Mesenteric fat pad (tissue), 1 donor: ENCODE data around the gene PSMA6. TPM values are rescaled to one million over a fixed set of nuclear protein-coding genes. Genes with fewer than 3 reads are reported as not detected.
"Not testable (repeated sequence)": the region's sequence is repeated elsewhere in the genome, so short reads cannot be mapped to it uniquely, and the experiment has no call there.

Experiments
- DNase-seq: peaks from one replicate; pipeline ENCODE4 v3.0.0-alpha.2; 2020; ENCODE audit warnings: low spot score
- total RNA-seq: library from RNA; stranded (reverse); fragmentation: NEBNext Ultra II Directional; extraction: Animal tissue kit (Norgen Biotek cat#: 25700); gene quantifications from one replicate; pipeline ENCODE4 v1.2.1, GENCODE V29; 2021
- donor health status: DM: yes; HTN: yes; CAD: no.

PSMA6 gene
- total RNA-seq, 1 donor from 2014 or later = 200 TPM

DNA sequence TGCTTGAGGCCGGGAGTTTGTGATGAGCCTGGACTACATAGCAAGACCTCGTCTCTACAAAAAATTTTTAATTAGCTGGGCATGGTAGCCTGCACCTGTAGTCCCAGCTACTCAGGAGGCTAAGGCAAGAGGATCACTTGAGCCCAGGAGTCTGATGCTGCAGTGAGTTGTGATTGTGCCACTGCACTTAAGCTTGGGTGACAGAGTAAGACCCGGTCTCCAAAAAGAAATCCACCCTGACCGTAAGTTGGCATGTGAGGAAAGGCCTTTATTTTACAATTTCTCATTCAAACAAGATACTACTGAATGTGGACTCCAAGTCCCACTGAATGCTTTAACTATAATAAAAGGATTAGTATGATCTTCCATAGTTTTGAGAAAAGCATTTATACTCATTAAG lies 27.3 kb downstream of the PSMA6 start:
- no peak for DNase-seq

DNA sequence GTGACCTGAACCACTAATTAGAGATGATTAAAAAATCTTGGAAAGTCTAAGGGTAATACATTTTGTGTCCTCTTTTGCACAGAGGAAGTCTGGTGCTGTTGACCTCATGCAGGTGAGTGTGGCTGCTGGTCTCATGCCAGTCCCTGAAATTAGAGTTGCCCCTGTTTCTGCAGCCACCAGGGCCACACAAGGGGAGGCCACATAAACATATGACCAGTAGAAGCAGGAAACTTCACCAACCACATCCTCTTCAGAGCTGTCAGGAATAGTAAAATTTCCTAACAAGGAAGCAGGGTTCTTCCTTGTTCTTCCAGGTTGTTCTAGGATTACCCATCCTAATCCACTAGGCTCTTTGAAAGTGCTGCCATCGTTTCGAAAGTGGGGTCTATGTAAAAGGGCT lies 28.3 kb downstream of the PSMA6 start:
- DNase-seq = no peak

DNA sequence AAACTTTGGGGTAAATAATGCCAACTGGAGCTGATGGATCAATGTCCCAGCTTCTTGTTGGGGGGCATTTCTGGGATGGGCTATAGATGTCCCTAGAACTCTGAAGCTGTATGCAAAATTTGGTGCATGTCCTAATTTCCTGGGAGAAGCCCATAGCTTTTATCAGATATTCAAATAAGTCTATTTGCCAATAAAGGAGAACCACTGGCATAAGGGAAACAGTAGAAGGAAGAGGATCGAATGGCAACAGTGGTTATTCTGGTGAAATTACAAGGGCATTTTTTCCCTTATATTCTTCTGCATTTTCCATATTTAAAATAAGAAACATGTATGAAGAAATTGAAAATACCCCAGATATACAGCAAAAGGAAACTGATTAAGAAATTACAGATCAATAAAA lies 34.2 kb downstream of the PSMA6 start:
- DNase-seq = no peak

DNA sequence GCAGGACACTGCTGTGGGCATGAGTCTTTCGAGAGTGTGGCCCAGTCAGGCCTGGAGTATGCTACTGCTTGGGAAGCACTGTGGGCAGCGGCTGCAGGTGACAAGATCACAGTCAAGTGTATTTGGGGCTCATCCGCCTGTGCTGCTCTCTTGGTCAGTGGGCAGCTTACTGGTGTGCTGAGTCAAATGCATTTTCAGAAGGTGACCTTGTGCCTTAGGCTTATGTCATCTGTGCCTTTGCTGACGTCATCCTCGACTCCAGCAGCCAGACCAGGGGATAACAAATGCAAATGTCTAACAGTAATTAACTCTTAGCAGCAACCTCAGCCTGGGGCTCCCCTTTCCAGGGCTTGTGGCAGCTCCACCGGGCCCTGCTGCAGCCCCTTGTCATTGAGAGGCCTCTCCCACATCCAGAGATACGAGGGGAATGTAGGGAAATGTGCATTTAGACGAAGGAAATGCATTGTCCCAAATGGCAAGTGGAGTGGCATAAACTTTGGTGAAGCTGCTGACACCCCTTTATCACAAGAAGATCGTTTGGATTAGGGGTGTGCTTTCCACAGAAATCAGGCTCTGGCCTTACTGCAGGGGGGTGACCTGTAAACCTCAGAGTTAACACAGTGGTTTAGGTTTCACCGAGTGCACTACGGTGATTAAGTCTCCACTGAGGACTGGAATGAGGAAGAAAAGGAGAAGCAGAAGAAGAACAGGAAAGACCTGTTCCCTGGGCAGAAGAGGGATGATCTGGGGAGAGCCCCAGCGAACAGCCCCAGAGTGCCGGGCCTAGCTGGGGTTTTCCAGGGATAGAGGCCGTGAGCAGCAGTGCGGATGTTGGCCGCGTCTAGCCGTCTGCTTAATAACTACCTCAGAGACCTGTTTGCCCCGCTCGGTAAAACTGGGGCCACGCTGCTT lies 39.7 kb downstream of the PSMA6 start:
- peak; percentile 79 for DNase-seq

DNA sequence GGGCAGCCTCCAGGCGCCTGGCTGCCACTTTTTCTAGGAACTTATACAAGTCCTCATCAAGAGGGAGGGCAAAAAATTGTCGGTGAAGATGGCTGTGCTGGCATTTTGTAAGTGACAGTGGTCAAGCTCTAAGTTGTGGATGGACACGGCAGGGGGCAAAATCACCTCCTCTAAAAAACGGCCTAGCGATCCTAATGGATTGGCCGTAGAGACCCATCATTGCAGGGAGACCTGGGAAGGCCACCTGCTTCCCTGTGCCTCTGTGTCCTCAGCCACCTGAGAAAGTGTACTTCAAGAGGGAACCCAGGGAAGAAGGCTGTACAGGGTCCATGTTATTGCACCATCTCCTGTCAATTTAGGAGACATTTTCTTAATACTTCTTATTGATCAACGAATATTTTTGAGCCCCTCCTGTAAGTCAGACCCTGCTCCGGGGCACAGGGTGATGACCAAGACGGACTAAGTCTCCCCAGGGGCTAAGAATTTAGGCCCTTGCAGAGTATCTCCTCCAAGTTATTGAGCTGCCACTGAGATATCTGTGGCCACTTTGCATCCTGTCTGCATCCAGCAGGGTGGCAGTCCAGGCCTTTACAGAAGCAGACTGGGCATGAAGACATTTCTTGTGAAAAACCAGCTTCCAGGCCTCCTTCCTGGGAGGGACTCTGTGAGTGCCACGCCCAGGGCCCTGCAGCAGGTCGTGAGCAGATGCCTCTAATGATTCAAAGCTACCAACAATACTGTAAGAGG lies 40.5 kb downstream of the PSMA6 start:
- DNase-seq = peak; percentile 65

DNA sequence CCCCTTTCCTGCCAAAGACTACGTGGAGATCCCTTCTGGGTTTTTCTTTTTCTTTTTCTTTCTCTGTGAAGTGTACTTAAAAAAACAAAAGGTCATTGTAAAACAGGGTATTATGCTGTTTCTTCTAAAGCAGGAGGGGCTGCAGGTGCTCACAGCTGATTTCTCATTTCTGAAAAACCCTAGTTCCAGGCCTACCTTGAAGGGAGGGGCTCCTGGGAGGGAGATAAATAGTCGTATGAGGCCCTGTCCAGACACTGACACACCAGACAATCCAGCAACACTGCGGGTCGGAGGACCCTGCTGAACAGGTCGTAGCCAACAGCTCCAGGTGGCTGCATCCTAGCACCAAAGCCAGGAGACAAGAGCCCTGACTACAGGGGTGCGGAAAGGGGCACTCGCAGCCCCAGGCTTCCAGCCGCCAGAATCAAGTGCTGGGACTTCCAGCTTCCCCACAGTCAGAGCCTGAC lies 41.1 kb downstream of the PSMA6 start:
- peak; percentile 24 for DNase-seq

DNA sequence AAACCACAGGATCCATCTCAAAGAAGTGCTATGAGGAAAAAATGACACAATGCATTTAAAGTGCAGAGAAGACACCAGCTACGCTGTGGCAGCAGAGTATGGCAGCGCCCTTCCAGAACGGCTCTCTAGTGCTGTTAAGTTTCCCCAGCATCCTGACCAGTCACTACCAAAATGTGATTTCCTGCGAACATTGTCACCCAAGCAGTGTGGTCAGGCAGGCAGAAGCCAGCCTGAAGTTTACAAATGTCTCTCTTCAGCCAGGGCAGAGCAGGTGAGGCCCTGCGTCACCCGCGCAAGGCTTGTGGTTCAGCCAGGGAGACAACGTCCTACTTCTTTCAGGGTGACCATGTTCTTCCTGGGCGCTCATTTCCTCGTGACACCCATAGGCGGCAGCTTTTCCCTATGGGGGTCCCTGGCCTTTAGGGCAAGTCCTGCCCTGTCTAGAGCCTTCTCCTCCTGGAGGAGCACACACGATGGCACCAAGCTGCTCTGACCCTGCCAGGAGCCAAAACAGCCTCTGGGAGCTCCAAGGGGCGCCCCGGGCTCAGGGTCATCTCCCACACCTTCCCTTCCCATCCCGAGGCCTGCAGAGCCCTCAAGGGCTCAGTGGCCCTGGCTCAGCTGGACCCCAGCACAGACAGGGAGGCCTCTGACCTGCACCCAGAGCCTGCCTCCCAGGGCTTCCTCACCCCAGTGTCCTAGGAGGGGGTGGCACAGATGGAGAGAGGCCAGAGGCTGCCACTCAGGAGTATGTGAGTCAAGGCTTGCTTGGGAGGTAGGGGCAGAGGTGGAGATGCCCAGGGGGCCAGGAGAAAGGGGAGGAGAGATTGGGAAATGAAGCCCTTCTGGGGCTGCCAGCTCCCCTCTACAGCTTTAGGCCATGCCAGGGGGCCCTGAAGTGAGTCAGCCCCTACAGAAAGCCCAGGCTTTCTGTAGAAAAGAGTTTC lies 41.9 kb downstream of the PSMA6 start:
- DNase-seq = peak; percentile 84

DNA sequence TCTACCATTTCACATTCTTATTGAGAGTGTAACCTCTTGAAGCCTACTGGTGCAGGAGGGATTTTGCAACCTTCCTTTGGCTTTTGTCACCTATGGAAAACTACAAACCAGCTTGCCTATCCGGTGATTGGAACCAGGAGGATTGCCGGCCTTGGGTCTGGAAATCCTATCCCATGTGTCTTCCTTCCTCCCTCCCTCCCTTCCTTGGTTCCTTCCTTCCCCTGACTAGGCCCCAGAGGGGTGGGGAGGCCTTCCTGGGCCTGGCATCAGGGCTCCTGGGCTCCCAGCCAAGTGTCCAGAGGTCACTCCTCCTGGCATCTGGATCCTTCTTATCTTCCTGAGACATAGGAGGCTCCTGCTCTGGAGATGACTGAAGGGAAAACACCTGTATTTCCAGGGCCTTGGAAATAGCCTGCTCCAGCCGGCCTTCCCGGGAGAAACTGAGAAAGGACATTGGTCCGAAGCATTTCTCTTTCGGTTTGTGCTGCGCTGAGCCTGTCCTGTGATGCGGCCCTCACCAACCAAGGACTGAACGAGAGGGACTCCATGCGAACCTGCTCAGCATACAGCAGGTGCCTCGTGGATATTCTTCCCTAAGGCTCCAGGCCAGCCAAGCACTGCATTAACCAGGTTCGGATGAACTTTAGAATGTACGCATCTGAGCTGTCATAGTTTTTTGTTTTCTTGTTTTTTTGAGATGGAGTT lies 43.4 kb downstream of the PSMA6 start:
- DNase-seq = peak; percentile 84

DNA sequence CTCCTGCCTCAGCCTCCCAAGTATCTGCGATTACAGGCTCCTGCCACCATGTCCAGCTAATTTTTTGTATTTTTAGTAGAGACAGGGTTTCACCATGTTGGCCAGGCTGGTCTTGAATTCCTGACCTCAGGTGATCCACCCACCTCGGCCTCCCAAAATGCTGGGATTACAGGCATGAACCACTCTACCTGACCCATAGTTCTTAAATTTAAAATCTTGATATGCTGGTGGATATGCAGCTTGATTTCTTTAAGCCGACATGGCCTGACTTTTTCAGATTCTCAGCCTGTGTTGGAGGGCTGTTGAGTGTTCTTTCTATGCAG lies 44.0 kb downstream of the PSMA6 start:
- DNase-seq = not testable (repeated sequence)

DNA sequence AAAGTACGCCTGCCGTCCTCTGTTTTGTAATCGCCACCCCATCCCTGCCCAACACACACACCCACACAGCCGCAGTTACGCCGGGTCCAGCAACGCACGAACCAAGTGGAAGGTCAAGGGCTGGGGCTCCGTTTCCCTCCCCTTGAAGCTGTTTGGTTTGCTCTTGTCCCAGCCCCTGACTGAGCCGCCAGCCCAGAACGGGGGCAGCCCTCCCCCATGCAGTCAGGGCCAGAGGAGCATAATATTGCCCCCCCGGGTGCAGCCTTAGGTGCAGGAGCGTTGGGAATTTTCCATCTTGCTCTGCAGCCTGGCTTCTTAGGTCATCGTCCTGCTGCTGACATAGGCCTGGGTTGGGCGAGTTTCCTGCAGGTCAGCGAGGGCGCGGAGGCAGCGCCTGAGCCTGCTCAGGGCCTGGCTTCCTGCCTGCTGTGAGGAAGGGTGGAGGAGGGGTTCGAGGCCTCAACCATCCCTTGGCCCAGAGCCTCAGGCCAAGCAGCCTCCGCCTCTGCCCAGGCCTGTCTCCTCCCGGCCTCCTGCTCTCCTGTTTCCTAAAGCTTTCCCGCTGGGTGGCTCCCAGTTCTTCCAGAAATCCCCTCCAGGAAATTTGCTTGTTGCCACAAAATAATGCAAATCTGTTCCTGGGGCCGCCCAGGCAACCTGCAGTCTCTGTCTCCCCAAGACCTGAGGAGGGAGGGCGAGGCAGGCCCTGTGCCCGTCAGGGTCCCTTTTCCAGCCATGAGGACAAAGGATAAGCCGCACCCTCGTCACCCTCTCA lies 44.5 kb downstream of the PSMA6 start:
- peak; percentile 97 for DNase-seq

DNA sequence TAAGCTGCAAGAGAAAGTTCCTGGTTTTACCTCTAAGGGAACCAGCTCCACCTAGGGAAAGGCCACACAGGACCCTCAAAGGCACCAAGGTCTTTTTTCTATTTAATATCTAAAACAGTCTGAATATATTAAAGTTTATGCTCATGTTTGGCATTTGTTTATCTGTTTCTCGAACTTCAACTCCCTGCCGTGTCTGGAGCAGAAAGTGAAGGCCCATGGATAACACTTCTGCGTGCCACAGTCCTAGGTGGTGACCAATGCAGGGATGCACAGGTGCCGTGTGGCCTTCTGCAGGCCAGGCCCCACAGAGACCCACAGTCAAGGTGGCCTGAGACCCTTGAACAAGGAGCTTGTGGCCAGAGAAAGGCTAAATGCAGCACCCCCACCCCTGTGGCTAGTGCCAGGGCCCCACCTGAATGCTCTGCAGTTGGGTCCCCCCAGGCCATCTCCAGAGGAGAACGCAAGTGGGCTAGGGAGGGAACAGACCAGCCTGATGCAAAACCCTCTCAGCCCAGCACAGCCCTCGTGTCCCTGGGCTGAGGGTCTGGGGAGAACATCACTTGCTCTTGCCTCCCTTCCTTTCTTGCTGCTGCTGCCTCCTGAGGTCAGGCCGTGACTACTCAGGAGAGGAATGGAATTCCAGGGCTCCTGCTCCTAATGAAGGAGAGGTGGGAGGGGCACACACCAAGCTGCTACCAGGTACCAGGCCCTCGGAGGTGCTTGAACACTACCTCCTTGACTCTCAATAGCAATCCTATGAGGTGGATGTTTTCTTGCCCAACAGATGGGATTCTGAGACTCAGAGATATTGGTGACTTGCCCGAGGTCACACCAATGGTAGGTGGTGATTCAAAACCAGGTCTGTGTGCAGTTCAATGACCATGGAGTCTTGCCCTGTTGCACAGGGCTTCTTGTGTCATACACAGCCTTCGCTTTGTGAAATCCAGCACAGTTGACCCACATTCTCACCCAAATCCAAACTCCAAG lies 45.4 kb downstream of the PSMA6 start:
- peak; percentile 82 for DNase-seq

DNA sequence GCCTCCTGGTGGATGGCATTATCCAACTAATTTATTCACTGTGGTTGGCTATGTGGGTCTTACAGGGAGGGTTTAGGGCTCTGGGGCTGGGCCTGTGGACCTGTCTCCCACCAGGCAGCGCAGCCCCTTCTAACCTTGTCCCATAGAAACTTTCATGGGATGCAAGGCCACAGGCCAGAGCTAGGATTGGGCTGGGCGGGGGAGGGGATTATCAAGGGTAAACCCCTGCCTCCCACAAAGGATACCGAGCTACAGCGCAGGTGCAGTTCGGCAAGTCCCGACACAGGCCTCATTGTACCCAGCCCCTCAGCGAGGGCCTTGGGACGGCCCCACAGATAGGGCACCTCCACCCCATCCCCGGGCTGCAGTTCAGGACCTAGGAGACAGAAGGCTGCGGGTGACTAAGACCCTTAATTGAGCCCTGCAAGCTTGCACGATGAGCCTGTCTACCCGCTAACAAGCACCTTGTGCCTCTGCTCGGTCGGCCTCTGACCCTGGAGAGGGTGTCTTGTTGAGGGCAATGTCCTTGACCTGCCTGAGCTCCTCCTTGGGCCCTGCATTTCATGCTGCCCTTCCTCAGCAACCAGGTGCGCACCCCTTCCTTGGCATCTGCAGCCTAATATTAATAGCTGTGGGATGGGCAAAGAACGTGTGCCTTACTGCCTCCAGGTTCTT lies 46.7 kb downstream of the PSMA6 start:
- DNase-seq = peak; percentile 83

DNA sequence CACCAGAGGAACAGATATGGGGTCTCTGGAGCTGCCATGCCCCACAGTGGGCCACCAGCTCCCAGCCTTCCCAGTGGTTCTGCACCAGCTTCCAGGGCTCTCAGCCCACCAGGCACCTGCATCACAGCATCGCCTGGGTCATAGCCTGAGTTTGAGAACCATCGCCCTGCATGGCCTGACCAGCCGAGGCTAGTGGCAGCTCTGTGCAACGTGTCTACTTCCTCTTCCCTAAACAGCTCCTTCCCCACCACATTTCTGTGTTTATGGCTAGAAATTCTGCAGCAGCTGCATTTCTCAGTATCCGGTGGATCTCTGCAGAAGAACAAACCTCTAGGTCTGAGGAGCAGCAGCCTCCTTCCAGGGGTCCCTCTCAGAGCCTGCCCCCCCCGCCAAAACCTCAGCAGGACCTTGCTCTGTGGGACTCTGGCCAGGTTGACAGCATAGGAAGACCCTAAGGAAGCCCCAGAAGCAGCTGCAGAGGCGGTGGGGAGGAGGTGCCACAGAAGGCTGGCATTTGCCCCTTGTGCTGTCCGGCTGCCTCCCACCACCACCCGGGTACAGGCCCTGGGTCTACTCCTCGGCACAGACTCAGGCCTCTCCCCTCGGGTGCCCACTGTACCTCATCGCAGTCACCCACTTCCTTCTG lies 47.7 kb downstream of the PSMA6 start:
- peak; percentile 85 for DNase-seq

DNA sequence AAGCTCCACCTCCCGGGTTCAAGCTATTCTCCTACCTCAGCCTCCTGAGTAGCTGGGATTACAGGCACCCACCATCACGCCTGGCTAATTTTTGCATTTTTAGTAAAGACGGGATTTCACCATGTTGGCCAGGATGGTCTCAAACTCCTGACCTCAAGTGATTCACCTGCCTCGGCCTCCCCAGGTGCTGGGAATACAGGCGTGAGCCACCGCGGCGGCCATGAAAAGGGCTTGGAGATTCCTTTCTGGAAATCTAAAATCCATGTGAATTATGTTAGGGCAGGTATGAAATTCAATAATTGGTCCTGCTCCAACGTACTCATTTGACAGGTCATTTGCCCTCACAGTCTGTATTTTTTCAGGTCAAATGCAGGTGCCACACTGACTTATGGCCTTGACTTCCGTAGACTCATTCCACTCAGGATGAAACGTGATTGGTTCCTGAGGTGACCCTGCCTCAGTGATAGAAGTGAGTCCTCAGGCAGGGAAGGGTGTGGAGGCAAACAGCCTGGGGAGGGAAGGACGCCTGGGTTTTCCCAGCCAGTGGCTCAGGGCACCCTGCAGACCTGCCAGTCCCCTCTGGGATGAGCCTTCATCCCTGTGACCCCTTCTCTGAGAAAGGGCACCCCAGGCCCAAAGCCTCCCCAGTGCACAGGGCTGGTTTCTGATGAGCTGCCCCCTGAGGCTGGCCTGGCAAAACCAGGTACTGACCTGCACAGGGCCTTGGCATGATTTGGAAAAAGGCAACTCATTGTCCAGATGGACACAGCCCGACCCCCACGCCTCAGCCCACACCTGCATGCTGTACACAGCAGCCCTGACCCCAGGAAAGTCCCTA lies 48.7 kb downstream of the PSMA6 start:
- peak; percentile 88 for DNase-seq

DNA sequence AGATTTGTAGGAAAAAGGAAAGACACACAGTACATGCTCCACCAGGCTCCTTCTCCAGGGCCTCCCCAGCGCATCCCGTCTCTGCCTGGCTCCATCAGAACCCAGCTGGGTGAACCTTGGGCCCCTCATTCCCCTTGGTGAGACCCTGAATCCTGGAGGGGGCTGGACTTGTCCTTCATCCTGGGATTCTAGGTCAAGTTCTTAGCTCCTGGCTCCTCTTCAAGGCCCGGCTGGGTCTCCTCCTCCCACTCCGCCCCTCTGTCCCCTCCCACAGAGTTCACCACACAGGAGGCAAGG lies 49.2 kb downstream of the PSMA6 start:
- no peak for DNase-seq

DNA sequence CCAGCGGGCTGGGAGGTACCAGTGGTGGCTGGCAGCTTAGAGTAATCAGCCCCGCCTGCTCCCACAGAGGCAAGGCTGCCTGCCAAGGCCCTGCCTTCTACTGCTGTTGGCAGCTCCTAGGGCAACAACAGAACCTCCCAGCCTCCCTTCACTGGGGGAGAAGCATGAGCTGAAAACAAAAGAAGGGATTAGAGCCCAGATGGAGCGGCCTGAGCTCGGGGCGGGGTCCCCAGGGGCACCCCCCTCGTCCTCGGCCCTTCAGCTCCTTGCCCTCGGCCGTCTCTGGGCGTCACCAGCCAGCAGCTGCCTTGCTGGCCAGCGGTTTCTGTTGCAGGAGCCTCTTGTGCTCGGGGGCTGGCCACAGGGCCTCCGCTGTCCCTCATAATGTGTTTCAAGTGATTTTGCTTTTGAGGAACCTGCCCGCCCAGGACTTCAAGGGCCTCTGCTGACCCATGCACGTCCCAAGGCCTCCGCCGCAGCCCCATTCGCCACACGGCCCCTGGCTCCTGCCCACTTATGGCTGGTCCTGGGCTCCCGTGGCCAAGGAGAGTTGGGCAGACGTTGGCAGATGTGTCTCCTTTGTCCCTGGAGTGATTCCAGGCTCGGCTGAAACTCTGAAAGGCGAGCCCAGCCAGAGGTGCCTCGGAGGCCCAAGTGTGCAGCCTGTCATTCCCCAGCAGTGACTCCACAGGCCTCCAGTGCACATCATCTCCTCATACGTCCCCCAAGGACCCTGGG lies 49.7 kb downstream of the PSMA6 start:
- peak; percentile 97 for DNase-seq
